Esophagus mucosa (tissue), 1 donor: ENCODE results near the gene LVRN. TPM values are rescaled to one million over a fixed set of nuclear protein-coding genes. Genes with fewer than 3 reads are reported as not detected.
"Not testable (repeated sequence)": the region's sequence is repeated elsewhere in the genome, so short reads cannot be mapped to it uniquely, and the experiment has no call there.

ENCODE experiments used
- ATAC-seq: fragments of 200-7000 bp; cut with Tn5 transposase; one replicate; pipeline ENCODE4 v1.9.1; 2020
- total RNA-seq: library from RNA; stranded (reverse); gene quantifications from one replicate; pipeline ENCODE4 v1.2.4, GENCODE V29; 2023
- donor health status: DM: yes; HTN: yes; CAD: no.

LVRN gene, protein sequence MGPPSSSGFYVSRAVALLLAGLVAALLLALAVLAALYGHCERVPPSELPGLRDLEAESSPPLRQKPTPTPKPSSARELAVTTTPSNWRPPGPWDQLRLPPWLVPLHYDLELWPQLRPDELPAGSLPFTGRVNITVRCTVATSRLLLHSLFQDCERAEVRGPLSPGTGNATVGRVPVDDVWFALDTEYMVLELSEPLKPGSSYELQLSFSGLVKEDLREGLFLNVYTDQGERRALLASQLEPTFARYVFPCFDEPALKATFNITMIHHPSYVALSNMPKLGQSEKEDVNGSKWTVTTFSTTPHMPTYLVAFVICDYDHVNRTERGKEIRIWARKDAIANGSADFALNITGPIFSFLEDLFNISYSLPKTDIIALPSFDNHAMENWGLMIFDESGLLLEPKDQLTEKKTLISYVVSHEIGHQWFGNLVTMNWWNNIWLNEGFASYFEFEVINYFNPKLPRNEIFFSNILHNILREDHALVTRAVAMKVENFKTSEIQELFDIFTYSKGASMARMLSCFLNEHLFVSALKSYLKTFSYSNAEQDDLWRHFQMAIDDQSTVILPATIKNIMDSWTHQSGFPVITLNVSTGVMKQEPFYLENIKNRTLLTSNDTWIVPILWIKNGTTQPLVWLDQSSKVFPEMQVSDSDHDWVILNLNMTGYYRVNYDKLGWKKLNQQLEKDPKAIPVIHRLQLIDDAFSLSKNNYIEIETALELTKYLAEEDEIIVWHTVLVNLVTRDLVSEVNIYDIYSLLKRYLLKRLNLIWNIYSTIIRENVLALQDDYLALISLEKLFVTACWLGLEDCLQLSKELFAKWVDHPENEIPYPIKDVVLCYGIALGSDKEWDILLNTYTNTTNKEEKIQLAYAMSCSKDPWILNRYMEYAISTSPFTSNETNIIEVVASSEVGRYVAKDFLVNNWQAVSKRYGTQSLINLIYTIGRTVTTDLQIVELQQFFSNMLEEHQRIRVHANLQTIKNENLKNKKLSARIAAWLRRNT
- total RNA-seq: 0.08 TPM

DNA sequence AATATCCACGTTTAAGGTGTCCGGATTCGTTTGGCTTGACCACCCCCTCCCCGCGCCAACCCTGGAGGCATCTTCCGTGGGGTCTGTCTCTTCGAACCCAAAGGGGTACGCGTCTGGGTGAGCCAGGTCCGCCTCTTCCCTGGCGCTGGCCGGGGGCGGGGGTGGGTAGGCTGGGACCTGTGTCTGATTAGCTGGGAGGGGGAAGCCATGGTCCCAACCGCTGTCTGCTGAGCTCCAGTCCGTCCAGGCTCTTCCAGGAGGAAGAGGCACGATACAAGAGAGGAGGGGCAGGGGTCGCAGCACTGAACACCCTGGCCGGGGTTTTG, at the start of gene LVRN:
LVRN (plus strand) TSS at position 237 of the 326 bp plus-strand sequence. CDS start 143 bp downstream, outside the sequence.
- ATAC-seq: no peak

DNA sequence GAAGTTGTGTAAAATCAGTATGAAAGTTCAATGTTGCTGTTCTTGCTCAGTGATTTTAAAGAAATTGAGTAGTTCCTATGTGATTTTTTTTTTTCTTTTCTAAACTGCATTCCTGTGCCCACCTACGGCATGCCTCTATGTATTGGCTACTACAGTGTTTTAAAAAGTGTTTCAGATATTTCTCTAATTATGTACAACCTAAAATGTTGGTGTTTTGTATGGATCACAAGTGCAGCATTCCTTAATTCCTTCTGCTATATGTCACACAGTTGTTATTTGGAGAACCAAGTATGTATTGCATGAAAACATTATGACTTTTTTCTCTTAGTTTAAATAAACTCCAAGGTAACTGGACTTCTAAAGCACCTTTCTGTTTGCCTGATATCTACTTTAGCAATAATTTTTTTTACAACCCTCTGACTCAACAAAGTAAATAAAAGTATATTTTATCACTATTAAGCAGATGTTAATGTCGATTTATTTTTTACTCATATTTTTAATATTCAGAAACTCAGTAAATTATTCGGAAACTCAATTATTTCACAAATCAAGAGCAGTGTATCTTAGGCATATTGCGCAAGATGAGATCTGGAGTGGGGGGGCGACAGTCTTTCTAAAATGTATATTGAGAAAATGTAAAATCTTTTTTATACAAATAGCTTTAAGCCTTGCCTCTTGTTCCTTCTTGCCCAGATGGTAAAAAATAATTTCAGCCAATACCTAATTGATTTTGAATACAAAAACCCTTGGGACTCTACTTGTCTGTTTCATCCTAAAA, 48.5 kb upstream of the LVRN start:
- not testable (repeated sequence) for ATAC-seq

DNA sequence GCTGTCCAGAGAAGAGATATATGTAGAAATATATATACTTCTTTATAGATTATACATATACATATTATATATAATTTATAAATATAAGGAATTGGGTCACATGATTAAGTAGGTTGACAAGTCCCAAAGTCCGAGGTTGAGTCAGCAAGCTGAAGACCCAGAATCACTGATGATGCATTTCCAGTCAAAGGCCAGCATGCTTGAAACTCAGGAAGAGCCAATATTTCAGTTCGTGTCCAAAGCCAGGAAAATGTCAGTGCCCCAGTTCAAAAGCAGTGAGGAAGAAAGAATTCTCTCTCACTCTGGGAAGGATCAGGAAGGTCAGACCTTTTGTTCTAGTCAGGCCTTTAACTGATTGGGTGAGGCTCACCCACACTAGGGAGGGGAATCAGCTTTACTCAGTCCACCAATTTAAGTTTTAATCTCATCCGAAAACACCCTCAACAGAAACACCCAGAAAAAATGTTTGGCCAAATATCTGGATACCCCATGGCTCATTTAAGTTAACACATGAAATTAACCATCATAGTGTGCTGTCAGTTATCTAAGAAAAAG, 42.0 kb upstream of the LVRN start:
- no peak for ATAC-seq

DNA sequence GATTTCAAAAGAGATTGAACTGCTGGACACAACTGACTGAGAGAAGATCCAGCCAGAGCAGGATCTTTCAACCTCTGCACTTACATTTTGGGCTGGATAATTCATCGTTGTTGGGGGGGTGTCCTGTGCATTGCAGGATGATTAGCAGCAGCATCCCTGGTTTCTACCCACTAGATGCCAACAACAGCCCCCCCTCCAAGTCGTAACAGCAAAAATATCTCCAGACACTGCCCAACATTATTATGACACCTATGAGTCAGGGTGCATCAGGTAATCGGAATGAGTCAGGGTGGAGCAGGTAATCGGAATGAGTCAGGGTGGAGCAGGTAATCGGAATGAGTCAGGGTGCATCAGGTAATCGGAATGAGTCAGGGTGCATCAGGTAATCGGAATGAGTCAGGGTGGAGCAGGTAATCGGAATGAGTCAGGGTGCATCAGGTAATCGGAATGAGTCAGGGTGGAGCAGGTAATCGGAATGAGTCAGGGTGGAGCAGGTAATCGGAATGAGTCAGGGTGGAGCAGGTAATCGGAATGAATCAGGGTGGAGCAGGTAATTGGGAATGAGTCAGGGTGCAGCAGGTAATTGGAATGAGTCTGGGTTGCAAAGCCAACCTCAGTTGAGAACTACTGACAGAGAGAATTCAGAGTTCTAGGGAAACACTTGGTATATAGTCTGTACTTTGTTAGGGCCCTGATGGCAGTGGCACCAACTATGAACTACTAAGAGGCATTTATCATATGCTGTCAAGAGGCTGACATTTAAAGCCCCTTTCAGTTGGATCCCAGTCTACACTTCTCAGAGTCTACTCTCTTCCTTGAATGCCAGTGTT, 33.5 kb upstream of the LVRN start:
- not testable (repeated sequence) for ATAC-seq

DNA sequence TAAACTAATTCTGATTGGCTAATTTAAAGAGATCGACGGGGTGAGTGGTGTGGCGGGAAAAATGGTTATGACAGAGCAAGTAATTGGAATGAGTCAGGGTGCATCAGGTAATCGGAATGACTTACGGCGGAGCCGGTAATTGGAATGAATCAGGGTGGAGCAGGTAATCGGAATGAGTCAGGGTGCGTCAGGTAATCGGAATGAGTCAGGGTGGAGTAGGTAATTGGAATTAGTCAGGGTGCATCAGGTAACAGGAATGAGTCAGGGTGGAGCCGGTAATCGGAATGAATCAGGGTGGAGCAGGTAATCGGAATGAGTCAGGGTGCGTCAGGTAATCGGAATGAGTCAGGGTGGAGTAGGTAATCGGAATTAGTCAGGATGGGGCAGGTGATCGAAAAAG, 32.1 kb upstream of the LVRN start:
- not testable (repeated sequence) for ATAC-seq

DNA sequence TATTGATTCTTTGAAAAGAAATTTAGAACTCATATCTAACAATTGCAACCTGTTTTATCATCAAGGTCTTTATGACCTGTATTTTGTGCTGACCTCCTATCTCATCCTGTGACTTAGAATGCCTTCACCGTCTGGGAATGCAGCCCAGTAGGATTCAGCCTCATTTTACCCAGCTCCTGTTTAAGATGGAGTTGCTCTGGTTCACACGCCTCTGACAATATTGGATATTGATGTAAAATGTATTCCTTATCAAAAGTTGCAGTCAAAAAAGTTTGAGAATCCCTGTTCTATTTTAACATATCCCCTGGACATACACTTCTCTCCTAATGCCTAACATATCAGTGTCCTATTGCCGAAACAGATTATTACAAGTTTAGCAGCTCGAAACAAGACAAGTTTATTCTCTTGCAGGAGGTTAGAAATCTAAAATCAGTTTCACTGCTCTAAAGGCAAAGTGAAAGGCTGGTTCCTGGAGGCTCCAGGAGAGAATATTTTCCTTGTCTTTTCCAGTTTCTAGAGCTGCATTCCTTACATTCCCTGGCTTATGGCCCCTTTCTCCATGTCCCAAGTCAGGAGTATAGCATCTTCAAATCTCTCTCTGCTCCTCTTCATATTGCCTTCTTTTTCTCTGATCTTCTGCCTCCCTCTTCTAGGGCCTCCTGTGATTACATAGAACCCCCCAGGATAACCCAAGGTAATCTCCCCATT, 31.5 kb upstream of the LVRN start:
- no peak for ATAC-seq

DNA sequence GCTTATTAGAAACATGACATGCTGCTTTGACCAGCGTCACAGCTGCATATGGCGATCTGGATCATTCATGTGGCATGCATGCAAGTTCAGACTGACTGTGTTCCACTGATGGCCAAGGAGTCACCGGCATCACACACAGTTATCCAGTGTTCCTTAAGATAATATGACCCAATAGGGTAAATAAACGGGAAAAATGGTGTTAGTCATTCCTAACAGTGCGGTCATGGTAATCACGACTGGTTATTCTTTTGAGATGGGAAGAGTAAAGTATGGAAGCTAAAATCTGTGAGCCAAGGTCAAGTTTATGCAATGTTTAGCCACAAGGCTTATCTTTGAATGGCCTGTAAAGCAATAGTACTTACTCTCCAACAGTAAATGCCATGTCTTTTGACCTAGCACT, 29.3 kb upstream of the LVRN start:
- no peak for ATAC-seq

DNA sequence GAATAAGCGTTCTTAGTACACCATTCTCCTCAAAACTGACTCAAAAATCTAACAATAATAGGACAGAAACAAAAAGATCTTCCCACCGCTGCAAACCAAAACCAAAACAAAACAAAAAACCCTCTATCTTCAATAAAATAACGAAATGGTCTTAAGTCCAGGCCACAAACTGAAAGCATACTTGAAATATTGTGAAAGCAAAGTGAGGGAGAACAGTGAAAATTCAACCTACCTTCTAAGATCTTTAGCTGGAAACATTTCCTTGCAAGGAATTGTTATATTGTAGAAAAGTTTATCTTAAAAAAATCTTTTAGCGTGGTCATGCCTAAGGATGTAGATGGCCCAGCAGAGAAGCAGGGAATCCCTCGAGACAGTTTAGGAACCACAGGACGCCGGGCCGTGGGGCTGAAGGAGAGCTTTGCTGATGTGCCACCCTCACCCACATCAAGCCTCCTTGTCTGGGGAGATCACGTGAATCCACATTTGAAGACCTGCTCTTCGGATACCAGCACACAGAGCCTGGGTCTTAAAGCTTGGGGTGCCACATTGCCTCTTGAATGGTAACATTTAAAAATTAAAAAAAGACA, 27.8 kb upstream of the LVRN start:
- no peak for ATAC-seq

DNA sequence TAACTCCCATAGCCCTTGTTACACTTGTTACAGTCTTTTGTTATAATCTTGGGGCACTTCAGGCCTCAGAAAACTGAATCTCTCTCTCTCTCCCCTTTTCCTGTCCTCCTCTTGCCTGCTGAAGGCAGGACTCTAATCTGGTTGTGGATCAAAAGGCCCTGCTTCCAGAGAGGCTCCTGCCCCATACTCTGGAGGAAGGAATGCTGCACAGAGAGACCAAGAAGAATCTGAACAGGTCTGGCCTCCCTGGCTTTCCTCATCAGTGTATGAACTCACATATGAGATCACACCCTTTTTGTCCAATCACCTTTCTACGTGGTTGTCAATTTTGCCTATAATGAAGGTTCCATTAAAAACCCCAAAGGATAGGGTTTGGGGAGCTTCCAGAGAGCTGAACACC, 26.2 kb upstream of the LVRN start:
- ATAC-seq: no peak

DNA sequence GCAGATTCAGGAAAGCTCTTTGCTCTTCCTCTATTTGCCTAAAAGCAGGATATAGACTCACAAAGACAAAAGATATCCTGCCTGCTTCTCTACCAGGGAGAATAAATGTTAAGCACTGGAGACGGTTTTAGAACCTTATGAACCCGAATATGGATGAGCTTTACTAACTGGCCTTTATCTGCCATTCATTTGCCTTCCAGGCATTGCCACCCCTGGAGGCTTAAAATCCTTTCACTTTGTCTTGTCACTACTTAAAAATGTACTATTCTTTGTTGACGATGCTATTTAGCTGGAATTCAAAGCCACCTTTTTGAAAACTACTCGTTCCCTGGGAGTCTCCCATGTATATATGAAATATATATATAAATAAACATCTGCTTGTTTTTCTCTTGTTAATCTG, 23.2 kb upstream of the LVRN start:
- no peak for ATAC-seq

DNA sequence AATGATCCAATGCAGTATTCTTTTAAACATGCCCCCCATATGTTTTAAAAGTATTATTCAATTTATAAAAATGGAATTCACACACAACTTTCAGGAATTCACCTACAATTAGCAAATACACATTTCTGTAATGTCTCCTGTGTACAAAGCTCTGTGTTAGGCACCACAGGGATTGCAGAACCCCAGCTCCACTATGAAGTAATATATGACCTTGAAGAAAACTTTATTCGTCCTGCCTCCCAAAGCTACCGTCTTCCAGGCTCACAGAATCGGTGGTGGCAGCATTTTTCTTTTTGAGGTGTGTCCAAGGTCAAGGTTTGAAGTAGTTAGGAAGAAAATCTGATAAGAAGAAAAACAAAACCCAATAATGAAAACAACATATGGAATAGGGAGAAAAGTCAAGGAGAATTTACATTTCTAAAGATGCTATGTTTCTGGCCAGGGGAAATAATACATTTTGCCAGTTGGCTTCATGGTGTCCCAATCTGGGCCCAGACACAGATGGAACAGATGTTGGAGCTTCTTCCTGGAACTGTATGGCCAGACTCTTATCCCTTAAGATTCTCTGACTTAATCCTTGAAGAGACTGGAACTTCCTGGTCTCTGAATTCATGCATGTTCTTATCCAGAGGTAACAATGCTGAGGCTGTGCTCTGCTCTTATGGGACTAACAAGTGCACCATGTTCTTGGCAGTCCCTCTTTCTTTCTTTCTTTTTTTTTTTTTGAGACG, 22.0 kb upstream of the LVRN start:
- no peak for ATAC-seq

DNA sequence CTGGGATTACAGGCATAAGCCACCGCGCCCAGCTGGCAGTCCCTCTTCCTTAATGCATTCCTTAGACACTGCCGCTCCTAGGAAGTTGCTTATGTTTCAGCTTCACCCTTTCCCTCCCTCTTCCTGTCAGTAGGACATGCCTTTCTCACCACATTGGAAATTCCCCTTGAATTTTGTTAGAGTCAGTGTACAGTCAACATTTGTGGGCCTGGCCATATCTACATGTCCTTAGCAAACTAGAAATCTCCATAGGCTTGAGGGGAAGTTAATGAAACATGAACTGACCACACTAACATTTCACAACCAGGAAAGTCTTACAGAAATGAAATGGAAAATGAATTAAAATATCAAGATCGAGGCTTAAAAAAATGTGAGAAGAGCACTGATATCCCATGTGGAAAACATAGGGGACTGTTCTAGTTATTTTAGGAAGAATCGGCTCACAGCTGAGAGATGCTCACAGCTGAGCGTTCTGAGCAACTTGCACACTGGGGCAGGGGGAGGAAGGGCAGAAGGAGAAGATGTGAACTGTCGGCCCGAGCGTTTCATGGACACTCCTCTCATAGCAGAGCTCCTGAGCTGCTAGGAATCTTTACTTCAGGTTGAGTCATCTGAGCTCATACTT, 21.1 kb upstream of the LVRN start:
- no peak for ATAC-seq

DNA sequence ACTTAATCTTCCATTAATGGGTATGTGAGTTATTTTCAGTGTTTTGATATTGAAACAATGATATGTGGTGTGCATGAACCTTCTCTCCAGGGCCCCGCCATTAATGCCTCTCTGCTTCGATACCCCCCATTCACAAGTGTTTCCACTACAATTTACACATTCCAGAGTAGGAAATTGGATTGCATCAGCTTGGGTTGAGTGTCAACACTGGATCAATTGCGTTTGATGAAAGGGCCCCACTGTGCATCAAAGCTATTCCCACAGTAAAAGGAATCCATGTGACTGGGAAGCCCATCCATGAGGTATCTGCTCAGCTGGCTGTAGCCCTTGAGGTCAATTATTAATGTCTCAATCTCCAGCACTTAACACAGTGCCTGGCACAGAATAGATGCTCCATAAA, 17.8 kb upstream of the LVRN start:
- no peak for ATAC-seq

DNA sequence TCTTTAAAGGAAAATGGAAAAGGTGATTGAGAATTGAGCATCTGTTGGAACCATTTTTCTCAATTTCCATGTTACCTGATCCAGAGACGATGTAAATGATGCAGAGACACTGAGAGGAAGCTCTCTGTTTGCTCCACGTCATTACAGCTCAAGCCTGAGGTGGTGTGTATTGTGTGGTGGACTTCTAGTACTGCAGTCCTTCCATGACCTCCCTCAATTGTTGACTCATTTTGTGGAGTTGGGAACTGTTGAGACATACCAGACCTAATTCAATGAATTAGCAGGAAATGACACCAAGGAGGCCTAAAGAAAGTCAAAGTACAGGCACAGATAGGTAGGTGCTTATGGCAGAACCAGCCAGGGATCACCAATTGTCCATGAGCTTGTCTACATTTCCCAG, 15.6 kb upstream of the LVRN start:
- ATAC-seq: no peak

DNA sequence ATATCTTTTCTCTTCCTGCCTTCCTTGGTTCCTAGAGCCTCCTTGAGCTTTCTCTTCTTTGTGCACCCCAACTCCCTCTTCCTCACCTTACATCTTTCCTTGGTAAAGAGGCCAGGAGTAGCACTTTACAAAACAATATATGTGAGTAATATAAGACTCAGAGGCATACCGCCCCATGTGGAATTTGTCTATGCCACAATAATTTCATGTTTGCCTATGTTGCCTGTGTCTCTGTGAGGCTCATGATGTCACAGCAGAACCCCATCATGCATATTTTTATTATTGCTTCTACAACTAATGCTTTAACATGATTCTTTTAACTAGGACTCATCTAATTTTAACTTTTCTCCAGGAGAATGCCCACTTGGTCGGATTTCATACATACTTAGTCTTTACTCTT, 15.0 kb upstream of the LVRN start:
- ATAC-seq: no peak

DNA sequence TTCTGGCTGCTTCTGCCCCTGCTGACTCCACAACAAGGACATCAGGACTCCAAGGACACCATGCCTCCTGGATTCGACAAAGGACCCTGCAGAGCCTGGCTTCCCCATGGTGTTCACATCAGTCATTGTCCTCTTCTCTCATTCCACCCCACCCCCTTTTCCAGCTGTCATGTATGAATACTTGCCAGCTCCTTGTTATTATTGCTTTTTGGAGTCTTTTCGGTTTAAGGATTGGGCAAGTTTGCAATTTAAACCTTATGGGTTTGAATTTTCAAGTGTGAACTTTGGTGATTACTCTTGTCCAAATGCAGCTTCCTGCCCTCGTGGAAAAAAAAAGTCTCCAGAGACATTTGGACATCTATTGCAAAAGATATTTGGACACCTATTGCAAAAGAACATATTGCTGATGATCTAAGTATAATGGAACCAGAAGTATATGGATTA, 14.2 kb upstream of the LVRN start:
- ATAC-seq: no peak

DNA sequence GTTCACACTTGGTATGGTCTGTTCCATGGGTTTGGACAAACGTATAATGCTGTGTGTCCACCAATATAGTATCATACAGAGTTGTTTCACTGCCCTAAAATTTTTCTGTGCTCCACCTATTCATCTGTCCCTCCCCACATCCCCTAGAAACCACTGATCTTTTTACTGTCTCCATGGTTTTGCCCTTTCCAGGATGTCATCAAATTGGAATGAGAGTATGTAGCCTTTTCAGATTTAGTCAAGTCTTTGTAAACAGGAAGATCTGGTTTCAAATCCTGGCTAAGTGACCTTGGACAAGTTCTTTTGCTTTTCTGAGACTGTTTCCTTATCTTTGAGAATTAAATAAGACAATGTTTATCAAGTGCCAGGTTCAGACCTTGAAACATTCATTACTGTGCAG, 13.2 kb upstream of the LVRN start:
- ATAC-seq: no peak

DNA sequence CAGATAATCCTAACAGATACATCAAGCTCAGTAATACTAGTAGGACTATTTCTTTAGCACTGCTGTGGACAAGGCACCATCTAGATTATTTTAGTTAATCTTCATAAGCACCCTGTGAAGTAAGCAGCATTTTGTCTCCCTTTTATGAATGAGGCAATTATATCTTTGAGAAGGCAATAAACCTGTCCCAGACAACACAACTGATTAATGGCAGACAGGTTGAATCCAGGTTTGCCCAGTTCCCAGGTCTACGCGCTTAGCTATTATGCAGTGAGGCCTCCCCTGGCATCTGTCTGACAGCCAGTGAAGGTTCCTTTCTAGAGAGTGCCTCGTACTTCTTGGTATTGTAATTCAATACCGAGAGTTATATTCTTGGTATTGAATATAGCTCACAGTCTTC, 9.7 kb upstream of the LVRN start:
- no peak for ATAC-seq

DNA sequence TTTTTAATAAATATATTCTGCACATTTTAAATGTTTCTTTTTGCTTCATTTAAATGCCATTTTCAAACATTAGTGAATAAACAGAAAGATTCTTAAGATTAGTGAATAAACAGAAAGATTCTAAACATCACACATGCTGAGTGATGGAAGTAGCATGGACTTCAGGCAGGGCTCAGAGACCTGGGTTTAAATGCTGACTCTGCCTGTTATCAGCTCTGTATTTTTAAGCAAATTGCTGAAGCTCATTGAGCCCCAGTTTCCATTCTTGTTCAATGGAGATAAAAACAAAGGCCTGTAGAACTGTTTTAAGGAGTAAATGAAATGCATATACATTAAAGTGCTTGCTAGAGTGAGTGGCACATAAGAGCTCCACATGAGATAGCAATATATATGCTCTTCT, 8.1 kb upstream of the LVRN start:
- ATAC-seq: no peak
